GOT3 (cell line): Measurements from ENCODE around the gene DERA.
"Not testable (repeated sequence)": the region's sequence is repeated elsewhere in the genome, so short reads cannot be mapped to it uniquely, and the experiment has no call there.

Source experiments
- DNase-seq: peaks from one replicate; lab custom pipeline; 2025; ENCODE audit warnings: mixed read lengths; lab: John Stamatoyannopoulos, UW

DERA gene

DNA sequence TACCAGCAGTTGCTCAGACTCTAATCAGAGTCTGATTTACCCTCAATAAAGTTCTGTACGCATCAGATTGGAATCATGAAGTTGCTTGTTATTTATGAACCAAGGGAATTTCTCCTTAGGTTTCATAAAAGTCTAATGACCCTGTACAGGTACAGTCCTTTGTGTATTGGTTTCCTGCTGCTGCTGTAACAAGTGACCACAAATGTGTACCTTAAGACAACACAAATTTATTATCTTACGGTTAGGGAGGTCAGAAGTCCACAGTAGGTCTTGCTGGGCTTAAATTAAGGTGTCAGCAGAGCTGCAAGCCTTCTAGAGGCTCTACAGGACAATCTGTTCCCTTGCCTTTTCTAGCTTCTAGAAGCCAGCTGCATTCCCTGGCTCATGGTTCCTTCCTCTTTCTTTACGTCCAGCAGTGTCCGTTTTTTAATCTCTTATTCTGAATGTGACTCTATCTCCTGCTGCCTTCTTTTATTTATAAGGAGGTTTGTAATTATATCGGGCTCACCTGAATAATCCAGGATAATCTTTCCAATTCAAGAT lies 6.7 kb upstream of the DERA start:
- DNase-seq = no peak

DNA sequence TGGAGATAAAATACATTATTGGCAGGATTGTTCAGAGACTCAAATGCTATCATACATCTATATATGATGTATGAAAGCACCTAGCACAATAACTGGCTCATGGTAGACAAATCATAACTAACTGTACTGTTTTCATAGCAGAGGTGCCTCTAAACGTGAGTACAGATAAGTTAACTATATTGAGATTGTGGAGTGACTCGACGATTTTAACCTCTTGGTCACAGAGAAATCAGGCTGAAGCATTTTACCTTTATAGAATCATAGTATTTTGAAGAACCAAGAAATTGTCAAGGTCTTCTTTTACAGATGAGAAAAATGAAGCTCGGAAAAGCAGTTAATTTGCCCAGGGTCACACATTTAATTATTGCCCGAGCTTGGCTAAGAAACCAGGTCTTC lies 666 bp upstream of the DERA start:
- no peak for DNase-seq

DNA sequence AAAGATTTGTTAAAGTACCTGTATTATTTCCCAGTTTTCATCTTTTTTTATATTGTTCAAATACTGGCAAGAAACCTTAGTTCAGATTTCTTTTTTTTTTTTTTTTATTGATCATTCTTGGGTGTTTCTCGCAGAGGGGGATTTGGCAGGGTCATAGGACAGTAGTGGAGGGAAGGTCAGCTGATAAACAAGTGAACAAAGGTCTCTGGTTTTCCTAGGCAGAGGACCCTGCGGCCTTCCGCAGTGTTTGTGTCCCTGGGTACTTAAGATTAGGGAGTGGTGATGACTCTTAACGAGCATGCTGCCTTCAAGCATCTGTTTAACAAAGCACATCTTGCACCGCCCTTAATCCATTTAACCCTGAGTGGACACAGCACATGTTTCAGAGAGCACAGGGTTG lies 799 bp downstream of the DERA start:
- DNase-seq = not testable (repeated sequence)

DNA sequence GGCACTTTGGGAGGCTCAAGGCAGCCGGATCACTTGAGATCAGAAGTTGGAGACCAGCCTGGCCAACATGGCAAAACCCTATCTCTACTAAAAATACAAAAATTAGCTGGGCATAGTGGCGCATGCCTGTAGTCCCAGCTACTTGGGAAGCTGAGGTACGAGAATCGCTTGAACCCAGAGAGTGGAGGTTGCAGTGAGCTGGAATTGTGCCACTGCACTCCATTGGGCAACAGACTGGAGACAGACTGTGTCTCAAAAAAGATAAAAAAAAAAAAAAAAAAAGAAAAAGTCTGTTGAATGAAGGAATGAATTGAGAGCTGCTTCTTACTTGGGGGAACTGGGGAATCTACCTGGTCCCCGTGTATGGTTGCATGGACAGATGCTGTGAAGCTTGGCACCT lies 3.0 kb downstream of the DERA start:
- DNase-seq = not testable (repeated sequence)

DNA sequence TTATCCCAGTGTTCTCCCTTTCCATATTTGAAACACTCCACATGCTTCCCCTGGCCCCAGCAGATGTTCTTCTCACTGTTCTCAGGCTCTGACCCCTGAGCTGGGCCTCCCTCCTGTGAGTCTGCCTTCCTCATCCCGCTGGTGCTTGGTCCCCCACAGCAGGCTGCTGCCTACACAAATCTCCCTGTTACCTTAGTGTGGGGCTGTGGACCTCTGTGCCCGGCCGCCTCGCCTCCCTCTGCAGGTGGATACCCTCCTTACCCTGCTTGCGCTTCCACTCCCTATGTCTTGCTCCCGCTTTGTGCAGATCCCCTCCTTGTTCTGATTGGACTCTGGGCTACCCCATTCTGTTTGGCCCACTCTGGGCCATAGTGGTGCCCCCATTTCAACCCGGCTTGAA lies 6.9 kb downstream of the DERA start:
- DNase-seq = no peak

DNA sequence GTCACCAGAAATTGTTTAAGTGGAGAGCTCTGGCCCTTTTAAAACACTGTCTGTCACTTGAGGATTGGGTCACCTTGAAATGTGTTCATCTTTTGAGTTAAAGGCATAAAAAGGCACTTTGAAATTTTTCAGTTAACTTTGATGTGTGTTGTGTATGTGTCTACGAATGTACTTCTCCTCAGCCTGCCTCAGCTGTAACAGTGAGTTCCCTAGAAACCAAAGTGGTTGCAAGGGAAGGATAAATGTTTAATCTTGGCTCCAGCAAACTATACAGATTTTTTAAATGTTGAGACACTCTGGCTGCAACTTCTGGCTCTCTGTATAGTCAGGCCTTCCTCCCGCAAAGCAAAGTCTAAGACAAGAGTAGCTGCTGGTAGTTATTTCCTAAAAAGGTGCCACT lies 8.3 kb downstream of the DERA start:
- DNase-seq = no peak

DNA sequence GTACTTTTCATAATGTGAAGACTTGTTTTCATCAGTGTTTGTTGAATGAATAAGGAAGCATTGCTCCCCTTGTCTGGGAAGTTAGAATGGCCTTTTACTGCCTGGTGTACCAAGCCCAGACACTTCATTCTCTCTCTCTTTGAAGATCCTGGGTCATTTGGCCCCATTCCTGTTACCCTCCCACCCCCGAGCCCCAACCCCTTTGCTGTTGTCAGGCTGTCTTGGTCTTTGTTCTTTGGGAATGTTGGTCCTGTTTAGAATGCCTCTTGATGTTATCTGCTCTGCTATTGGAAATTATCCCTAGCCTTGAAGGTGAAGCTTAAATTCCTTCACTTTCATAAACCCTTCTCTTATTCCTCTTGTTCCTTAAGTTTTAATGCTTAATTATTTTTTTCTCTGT lies 13.8 kb downstream of the DERA start:
- DNase-seq = no peak

DNA sequence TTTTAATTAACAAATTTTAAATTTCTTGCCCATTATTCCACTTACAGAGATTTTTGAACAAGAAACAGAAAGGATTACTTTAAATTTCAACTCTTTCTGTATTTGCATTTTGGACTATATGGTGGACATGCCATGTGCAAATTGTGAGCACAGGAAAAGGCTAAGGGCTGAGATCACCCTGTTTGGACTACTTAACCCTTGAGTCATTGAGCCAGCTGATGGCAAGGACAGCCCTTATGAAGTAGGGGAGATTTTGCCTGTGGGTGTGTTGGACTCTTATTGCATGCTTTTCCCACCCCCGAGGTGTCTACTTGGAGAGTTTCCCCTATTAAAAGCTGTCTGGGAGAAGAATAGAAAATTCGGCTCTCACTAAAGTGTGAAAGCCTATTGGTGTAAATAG lies 17.2 kb downstream of the DERA start:
- DNase-seq = no peak

DNA sequence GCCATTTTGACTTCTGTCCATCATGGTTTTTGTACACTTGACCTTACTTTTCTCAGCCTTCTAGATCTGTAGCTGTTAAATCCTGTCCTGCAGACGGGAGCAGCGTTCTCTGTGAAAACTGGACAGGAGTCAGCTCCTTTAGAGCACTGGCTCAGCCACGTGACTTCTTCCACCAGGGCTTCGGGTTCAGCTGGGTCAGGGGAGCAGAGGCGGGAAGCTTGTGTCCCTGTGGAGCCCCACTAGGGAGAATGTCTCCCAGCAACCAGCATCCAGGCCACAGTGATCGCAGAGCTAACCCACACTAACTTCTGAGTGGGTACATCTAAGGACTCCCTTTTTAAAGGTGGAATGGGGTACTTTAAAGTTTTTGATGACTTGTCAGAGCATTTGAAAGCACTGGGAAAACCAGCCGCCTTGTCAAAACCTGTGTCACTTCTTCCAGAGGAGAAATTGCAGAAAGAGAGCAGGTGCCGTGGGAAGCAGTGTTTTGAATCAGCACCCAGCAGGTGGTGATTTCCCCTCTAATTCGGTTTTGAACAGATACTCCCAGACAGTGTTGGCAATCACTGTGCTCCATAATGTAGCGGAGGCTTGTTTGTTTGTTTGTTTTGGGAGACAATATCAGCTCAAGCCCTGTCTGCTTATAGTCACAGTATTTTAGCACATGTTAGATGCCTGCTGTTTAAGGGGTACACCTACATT lies 17.9 kb downstream of the DERA start:
- no peak for DNase-seq

DNA sequence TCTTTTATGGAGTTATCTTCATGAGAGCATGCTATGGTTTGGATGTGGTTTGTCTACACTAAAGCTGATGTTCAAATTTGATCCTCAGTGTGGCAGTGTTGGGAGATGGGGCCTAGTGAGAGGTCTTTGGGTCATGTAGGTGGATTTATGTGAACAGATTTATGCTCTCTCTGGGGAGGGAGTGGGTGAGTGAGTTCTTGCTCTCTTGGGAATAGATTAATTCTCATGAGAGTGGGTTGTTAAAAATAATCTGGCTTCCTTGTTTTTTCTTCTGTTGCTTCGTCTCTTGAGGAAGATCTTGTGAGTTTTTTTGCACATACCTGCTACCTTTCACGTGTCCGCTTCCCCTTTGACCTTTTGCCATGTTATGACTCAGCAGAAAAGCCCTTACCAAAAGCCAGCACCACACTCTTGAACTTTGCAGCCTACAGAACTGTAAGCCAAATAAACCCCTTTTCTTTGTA lies 20.5 kb downstream of the DERA start:
- DNase-seq = no peak

DNA sequence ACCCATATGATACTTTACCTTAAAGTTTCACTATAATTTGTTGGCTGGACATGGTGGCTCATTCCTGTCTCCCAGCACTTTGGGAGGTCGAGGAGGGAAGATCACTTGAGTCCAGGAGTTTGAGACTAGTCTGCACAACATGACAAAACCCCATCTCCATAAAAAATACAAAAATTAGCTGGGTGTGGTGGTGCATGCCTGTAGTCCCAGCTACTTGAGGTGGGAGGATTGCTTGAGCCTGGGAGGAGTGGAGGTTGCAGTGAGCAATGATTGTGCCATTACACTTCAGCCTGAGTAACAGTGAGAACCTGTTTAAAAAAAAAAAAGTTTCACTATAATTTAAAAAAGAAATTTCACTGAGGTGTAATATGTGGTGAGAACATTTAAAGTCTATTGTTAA lies 21.2 kb downstream of the DERA start:
- no peak for DNase-seq

DNA sequence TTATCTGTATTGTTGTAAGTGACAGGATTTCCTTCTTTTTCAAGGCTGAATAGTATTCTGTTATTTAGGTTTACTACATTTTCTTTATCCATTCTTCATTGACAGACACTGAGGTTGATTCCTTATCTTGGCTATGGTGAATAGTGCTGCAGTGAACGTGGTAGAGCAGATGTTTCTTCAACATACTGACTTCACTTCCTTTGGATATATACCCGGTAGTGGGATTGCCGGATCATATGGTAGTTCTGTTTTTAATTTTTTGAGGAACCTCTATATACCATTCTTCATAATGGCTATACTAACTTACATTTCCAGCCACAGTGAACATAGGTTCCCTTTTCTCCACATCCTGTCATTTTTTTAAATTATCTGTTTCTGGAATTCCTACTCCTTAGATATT lies 21.8 kb downstream of the DERA start:
- no peak for DNase-seq

DNA sequence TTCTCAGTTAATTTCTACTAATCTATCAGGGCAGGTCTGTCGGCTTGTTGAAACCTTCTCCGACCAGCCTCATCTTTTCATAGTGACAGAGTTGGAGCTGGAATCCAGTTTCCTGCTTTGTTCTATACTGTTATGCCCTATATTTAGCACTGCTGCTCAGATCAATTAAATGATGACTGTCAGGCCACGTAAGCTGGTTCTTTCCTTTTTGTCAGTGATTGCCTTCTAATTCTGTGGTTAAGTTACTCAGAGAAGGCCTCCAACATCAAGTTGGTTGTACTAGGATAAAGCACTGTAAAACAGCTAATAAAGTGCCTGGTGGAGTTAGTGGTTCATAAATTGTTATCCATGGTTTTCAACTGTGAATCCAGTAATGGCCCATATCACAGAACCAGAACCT lies 22.6 kb downstream of the DERA start:
- DNase-seq = no peak

DNA sequence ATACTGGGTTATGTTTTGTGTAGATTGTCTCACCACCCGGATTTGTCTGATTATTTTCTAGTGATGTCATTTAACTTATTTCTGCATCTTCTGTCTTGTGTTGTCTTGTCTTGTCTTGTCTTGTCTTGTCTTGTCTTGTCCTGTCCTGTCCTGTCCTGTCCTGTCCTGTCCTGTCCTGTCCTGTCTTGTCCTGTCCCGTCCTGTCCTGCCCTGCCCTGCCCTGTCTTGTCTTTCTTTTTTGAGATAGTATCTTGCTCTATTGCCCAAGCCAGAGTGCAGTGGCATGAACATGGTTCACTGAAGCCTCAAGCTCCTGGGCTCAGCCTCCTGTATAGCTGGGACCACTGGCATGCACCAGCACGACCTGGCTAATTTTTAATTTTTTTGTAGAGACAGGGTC lies 25.6 kb downstream of the DERA start:
- DNase-seq = no peak

DNA sequence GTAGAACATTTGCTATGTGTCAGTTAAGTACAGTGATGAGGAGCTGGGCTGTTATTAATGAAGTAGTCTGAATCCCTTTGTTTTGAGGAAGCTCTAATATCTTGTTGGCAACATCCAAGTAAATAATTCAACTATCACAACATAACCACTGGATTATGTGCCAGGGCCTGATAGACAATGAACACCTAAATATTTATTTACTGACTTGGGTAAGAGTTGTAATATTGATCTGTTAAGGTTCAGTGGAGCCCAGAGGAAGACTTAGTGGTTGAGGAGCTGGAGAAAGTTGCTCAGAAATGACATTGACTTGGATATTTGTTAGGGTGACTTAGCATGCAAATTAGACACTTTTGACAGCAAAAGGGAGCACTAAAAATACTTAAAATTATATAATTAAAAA lies 26.8 kb downstream of the DERA start:
- DNase-seq = no peak

DNA sequence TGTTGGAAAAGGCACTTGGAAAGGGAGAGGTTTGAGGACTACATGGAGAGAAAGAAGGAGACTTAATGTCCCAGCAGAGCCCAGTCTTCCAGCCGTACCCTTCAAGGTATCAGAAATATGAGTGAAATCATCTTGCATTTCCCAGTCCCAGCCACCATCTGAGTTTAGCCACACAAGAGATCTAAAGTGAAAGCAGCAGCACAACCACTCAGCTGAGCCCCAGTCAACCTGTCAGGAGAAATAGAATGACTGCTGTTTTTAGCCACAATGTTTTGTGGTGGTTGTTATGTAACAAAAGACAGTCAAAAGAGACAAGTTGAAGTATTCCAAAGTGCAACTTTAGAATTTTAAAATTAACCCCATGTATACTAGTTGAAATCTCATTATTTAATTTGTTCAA lies 28.0 kb downstream of the DERA start:
- DNase-seq = no peak

DNA sequence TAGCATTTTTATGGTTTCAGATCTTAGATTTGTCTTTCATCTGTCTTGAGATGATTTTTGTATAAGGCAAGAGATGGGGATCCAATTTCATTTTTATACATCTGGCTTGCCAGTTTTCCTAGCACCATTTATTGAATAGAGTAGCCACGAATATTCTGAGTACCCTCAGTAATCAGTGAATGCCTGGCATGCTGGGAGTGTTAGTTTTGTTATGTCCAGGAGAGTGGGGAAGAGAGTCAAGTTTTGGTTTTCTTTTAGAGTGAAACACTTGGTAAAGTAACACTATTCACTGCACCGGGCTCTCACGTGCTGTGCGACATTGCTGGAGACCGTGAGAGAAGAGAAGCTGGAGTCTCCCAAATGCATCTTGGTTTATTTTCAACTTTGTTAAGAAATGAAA lies 31.3 kb downstream of the DERA start:
- no peak for DNase-seq

DNA sequence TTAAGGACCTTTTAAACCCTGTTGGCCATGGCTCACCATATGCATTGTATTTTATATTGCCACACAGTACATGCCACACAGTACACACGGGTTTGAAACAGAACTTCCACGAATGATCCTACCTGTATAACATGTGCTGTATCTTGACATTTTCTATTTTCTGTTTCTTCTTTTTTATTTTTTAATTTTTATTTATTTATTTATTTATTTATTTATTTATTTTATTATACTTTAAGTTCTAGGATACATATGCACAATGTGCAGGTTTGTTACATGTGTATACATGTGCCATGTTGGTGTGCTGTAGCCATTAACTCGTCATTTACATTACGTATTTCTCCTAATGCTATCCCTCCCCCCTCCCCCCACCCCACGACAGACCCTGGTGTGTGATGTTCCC lies 32.4 kb downstream of the DERA start:
- not testable (repeated sequence) for DNase-seq

DNA sequence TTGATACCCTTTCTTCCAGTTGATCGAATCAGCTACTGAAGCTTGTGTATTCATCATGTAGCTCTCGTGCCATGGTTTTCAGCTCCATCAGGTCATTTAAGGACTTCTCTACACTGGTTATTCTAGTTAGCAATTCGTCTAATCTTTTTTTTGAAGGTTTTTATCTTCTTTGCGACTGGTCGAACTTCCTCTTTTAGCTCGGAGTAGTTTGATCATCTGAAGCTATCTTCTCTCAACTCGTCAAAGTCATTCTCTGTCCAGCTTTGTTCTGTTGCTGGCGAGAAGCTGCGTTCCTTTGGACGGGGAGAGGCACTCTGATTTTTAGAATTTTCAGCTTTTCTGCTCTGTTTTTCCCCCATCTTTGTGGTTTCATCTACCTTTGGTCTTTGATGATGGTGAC lies 37.3 kb downstream of the DERA start:
- DNase-seq = not testable (repeated sequence)

DNA sequence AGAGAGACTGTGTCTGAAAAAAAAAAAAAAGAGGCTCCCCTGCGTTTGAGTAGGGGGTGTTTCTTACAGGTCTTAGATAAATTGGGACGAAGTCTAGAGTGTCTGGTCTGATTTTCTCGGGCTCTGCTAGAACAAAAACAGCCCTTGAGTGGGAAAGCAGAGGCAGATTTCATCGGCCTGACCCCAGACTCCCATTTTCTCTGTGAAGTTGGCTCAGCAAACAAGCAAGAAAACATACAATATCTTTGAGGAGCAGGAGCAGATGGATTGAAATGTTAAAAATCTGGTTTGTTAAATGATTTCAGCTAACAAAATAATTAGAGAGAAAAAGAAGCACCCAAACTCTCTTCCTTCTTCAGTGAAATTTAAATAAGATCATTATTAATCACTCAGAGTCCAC lies 44.1 kb downstream of the DERA start:
- no peak for DNase-seq

DNA sequence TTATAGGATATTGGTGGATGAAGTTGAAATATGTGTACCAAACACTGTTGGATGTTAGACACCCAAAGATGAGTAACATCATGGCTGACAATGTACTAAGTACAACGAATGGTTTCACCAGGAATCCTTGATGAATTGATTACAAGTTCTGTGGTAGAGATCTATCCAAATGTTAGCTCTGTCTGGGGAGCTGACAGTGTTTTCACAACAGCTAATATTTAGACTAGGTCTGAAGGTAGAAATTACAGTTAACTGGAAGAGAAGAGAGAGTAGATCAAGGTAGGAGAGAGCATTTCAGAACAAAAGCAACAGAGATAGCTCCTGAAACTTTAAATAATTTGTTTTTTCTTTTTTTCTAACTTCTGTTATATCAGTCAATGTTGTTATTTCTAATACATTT lies 44.9 kb downstream of the DERA start:
- DNase-seq = no peak

DNA sequence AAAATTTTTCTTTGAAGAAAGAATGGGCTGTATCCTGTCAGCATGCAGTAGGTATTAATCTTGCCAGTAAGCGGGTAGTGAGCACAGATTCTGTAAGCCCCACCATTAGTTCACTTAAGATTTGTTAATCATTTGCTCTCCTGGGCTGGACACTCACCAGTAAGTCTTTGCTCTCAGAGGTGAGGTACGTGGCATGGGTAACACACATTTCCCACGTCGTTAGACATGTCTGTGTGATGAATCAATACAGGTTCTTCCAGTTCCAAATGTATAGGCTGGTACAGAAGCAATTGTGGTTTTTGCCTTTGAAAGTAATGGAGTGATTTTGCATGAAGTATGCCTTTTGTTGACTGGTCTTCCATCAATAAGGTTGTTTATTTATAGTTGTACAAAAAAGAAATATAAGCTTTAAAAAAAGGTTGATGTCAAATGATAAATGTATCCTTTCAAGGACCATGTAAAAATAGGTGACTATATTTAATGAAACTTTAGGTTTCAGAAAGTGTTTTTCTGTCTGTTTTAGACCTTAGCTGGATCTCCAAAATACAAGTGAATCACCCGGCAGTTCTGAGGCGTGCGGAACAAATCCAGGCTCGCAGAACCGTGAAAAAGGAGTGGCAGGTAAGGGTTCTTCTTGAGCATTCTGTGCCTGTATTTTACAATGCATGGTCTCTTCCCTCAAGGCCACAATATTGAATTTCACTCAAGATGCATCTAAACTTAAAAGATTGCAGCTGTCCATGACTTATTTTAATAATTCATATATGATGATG lies 45.5 kb downstream of the DERA start:
- no peak for DNase-seq

DNA sequence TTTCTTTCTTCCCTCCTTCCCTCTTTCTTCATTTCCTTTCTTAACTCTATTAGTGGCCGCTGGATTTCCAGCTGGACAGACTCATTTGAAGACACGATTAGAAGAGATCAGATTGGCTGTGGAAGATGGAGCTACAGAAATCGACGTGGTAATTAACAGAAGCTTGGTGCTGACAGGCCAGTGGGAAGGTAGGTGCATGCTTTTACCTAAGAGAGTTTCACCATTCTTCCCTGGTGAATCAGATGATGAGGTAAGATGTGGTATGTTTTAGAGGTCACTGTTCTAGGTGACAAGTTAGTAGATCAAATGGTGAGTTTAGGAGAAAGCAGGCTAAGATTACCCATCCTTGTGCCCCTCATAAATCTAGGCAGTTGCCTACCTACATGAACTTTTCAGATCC lies 51.6 kb downstream of the DERA start:
- no peak for DNase-seq

DNA sequence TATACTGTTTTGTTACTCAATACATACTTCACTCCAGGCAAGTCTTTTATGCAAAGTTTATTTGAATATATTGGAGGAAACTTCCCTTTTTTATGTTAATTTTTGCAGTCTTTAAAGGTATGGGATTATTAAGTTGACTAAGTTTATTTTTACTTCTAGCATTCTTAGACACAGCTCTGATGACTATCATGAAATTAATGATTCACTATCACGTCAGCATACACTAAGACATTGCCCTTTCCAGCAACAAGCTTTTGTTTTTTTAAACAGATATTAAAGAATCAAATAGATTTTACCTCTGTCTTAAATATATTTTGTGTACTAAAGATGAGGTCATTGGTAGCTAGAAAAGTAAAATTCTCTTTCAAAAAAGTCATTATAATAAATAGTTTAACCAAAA lies 52.1 kb downstream of the DERA start:
- DNase-seq = no peak
